GM21528 (cell line): ENCODE data around the gene FRMD4B.

ENCODE experiments used
- ATAC-seq: cut with Tn5 transposase; IDR thresholded peaks from one replicate; pipeline ENCODE4 v1.9.1; 2021; ENCODE audit warnings: mild to moderate bottlenecking, moderate library complexity; ENCODE audit not compliant: unreplicated experiment, low FRiP score

Gene FRMD4B

GRCh38 chr3:69181592-69182211 is 204.2 kb downstream of the FRMD4B start:
- no peak for ATAC-seq

GRCh38 chr3:69180869-69181591 is 204.9 kb downstream of the FRMD4B start:
- ATAC-seq, result no peak

GRCh38 chr3:69179740-69180372 is 206.0 kb downstream of the FRMD4B start:
- no peak for ATAC-seq

GRCh38 chr3:69178838-69179739 is 206.8 kb downstream of the FRMD4B start:
- ATAC-seq, result no peak

GRCh38 chr3:69178082-69178481 is 207.8 kb downstream of the FRMD4B start:
- no peak for ATAC-seq

GRCh38 chr3:69174871-69175737 is 210.8 kb downstream of the FRMD4B start:
- no peak for ATAC-seq

- no peak for ATAC-seq
Observed at GRCh38 chr3:69174445-69174844, 211.4 kb downstream of the FRMD4B start.

- no peak for ATAC-seq
Observed at GRCh38 chr3:69172058-69172457, 213.8 kb downstream of the FRMD4B start.

- ATAC-seq, result no peak
Observed at GRCh38 chr3:69166446-69166845, 219.4 kb downstream of the FRMD4B start.

GRCh38 chr3:69165744-69166143 is 220.1 kb downstream of the FRMD4B start:
- ATAC-seq, result no peak

GRCh38 chr3:69164296-69164695 is 221.6 kb downstream of the FRMD4B start:
- ATAC-seq, result no peak

GRCh38 chr3:69162308-69162980 is 223.4 kb downstream of the FRMD4B start:
- ATAC-seq, result no peak

GRCh38 chr3:69161587-69162307 is 224.1 kb downstream of the FRMD4B start:
- no peak for ATAC-seq

- no peak for ATAC-seq
Observed at GRCh38 chr3:69160525-69160924, 225.4 kb downstream of the FRMD4B start.

GRCh38 chr3:69160107-69160506 is 225.8 kb downstream of the FRMD4B start:
- no peak for ATAC-seq

GRCh38 chr3:69149586-69149985 is 236.3 kb downstream of the FRMD4B start:
- ATAC-seq, result no peak

- no peak for ATAC-seq
Observed at GRCh38 chr3:69145688-69146087, 240.2 kb downstream of the FRMD4B start.

- ATAC-seq, result no peak
Observed at GRCh38 chr3:69144631-69145245, 241.2 kb downstream of the FRMD4B start.
